SHP77 (cell line): Measurements from ENCODE around the gene MAGI2.

Experiments used
- DNase-seq, 2 experiments: peaks; one replicate each; lab custom pipeline; 2025; lab: John Stamatoyannopoulos, UW

Gene MAGI2

DNA sequence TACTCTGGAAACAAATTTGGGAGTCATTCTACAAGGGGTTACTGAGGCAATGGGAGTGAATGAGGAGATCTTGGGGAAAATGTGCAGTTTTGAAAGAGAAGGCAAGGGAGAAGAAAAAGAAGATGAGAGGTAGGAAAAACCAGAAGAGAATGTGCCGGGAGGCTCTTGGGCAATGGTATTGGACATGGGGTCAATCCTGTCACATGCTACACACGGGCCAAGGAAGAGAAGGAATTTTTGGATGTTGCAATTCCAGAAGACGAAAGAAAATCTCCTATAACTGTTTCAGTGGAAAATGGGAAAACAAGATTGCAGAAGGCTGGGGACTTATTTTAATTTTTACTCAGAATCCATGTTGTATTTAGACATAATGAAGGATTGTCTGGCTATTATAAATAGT is 1039.9 kb downstream of the MAGI2 start:
- no peak for DNase-seq

DNA sequence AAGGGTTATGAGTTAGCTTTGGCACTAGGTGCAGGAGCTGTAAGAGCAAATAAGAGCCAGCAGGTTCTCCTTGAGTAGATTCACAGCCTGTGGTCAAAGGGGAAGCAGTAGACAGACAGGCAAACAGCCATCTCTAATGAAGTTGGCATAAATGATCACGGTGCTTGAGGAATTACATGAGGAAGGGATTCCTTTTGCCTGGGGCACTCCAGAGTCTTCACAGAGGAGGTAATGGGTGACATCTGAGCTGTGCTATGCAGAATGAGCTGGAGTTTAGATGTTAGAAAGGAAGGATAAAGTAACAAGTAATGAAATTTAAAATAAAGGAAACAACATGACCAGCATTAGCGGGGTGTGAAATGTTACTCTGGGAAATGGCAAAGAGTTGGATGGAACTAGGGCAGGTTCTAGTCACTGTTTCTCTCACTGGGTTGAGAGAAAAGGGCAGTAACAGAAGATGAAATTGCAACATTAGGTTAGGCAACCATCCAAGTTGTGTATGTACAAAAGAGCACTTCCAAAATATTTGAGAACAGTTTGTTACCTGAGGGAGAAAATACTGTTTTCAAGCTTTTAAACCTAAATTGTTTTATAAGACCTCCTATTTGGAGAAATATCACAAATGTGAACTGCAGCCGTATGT is 1041.1 kb downstream of the MAGI2 start:
- no peak for DNase-seq

DNA sequence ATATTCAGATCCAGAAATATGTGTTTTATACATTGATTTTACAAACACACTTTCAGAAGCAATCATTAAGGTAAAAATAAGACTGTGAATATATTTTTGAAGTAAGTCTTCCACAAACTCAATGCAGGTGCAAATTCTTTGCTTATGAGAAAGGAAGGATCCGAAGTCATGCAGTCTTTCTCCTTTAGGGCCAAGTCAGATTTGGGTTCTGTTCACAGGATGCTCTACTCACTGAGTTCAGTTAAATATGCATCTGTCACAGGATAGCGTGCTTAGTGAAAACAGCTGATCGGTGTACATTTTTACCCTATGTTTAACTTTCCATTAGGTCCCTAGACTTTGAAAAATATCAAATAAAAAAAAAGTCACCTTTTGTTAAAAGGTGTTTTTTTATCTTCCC is 1046.4 kb downstream of the MAGI2 start:
- DNase-seq, result no peak

DNA sequence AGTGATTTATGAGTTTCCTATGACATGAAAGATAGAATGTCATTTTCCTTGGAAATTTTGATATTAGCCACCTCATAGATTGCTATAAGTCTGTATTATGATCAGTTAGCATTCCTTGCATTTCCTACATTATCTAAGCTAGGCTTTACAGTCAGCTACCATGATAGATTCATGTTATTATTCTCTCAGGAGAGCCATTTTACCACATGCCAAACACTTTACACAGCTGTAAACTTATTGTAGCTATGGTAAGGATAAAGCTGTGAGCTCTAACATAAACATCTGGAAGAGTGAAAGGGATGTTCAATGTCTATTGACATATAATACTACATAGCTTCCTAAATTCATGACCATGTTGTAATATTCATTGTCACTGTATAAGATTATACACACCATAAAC is 1046.9 kb downstream of the MAGI2 start:
- DNase-seq, result no peak

DNA sequence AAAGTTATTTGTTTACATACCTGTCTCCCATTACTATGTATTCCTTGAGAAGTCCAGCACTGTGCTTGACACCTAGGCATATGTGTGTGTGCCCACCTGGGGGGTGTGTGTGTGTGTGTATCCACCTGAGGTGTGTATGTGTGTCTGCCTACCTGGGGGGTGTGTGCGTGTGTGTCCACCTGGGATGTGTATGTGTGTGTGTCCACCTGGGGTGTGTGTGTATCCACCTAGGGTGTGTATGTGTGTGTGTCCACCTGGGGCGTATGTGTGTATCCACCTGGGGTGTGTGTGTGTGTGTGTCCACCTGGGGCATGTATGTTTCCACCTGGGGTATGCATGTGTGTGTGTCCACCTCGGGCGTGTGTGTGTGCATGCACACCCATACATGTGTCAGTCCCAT is 1051.4 kb downstream of the MAGI2 start:
- no peak for DNase-seq

DNA sequence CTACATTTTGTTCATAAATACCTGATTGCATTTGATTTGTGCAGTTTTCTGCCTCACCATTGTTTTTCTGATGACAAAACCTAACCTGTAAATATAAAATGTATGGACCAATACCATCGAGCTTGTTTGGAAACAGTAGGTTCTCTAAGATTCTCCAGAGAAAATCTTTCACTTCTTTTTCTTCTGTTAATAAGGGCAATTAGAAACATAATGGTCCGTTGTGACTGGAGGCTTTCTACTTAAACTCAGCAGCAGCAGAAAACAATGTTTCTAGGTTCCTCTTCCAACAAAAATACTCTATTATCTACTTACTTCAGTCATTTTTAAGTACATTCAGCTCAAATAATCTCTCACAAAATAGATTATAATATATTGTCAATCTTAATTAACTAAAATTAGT is 1053.4 kb downstream of the MAGI2 start:
- DNase-seq, result no peak

DNA sequence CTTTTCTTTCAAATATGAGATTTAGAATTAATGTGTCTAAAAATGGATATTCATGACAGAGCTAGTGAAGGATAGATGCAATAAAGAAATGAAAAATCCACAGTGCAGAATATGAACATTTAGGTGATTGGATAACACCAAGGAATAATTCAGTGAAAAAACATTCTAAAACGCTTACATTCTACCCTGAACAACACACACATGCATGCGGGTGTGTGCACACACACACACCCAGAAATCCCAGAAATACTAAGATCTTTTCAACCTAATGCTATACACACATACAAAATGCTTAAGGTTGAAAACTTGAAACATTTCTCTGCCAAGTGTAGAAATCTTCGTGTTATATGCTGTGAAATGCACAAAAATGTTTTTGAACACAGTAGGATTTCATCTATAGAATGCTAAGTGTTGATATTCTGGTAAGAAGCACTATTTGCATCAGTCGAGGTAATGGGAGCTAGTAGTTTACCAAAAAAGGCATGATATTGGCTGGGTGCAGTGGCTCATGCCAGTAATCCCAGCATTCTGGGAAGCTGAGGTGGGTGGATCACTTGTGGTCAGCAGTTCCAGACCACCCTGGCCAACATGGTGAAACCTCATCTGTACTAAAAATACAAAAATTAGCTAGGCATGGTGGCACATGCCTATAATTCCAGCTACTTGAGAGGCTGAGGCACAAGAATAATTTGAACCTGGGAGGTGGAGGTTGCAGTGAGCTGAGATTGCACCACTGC is 1054.3 kb downstream of the MAGI2 start:
- no peak for DNase-seq

DNA sequence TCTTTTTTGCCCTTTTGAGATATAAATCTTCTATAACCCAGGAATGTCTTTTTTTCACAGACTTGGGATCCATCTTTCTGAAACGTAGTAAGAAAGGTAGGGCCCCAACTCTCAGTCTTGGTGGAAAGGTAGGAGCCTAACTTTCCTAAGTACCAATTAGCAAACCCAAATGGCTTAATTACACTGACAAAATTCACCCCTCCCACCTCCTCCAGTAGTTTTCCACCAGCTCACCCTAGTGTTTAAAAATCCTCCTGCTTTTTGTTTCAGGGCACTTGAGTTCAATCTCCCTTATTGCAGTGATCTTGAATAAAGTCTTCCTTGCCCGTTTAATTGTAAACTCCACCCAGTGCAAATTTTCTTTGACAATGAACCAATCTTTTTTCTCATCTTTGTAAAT is 1054.9 kb downstream of the MAGI2 start:
- no peak for DNase-seq

DNA sequence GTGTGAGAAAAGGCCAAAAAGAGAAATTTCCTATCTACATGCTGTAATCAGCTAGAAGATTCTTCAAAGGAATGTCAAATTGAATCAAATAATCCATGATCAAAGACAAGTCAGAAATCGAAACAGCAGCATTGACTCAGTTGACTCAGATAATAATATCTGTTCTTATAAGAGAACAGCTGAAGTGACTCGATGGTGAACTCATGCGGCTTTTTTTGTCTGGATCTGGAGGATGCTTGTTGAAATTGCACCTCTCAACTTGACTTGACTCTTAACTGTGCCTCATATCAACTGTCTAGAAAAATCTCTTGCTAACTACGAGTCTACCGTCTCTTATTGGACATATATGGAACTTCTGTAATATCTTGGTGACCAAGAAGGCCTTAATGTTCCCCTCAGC is 1055.4 kb downstream of the MAGI2 start:
- no peak for DNase-seq

DNA sequence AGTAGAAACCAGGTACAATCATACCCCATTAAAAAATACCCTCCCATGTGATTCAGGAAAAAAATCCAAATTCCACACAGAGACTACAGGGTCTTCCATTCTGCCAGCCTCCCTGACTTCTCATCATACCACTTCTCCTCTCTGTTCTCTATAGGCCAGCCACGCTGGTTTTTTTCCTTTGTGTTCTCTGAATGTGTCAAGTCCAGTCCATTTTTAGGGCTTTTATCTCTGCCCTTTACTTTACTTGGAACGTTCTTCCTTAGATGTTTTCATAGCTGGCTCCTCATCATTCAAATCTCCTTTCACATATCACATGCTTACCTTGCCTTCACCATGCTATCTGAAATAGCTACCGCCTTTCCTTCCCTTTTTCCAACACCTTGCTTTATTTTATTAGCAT is 1057.3 kb downstream of the MAGI2 start:
- DNase-seq, result no peak

DNA sequence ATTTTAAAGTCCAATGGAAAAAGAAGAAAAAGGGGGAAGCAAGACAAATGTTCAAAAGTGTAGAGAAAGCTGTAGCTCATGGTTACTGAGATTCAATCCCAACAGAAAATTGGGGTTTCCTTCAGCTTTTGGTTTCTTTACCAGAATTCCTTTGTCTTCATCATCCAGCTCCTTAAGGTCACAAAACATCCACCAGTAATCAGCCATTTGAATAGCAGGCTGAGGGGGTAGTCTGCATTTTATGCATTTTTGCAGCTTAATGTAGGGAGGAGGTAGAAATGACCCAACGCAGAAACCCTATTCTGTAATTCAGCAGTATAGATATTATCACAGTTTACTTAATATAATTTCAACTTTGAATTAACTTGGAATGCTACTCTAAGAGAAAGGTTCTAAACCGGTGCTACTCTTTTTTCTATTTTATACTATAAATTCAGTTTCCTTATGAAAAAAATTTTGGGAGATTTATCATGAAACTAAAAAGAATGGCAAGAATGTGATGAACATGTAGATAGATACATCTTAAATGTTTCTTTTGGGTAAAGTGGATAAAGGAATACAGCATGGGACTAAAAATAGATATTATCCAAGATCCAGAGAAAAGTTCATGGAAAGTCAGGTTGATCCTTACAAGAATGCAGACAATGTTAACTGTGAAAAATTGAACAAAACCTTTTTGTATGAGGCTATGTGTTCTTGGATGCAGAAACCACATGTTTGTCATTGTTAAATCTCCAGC is 1058.0 kb downstream of the MAGI2 start:
- DNase-seq, result no peak

DNA sequence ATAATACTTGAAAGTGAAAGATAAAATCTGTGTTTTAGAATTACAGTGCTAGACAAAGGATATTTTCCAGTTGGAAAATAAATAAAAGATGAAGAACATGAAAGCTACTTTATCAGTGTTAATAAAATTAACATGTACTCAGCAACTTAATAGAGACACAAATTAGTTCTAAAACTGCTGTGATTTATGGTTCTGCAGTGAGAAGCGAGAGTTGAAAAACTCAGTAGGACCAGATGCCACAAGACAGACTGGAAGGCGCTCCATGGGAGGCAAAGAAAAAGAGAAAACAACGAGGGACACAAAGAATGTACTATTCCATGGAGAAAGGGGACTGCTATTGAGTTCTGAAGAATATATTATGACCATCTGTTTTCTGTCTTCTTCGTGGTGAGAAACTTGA is 1064.4 kb downstream of the MAGI2 start:
- no peak for DNase-seq

DNA sequence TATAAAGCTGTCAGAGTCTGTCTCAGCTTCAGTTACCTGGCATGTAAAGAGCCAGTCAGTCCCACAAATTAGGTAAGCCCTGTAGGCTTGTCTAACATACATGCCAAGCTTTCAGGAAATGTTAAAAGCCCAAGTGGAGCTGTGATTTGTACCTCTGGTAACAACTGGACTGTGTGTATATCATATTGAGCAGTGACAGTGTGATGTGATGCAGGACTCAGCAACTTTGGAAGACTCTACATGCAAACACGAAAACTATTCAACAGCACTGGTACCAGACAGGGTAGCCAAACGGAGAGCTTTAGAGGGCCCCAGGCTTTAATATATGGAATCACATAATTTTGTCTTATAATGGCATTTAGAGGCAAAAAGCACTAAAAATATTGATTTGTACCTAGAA is 1066.9 kb downstream of the MAGI2 start:
- no peak for DNase-seq

DNA sequence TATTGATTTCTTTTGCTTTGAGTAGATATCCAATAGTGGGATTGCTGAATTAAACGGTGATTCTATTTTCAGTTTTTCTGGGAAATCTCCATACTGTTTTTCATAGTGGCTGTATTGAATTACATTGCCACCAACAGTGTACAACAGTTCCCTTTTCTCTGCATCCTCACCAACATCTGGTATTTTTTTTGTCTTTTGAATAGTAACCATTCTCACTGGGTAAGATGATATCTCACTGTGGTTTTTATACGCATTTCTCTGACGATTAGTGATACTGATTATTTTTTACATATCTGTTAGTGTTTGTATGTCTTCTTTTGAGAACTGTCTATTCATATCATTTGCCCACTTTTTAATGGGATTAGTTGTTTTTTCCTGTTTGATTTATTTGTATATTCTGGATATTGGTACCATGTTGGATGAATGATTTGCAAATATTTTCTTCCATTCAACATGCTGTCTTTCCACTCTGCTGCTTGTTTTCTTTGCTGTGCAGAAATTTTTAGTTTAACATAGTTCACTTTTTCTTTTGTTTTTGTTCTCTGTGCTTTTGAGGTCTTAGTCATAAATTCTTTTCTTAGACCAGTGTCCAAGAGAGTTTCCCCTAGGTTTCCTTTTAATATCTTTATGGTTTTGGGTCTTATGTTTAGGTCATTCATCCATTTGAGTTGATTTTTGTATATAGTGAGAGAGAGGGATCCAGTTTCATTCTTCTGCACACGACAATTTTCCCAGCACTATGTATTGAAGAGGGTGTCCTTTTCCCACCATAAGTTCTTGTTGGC is 1070.2 kb downstream of the MAGI2 start:
- no peak for DNase-seq

DNA sequence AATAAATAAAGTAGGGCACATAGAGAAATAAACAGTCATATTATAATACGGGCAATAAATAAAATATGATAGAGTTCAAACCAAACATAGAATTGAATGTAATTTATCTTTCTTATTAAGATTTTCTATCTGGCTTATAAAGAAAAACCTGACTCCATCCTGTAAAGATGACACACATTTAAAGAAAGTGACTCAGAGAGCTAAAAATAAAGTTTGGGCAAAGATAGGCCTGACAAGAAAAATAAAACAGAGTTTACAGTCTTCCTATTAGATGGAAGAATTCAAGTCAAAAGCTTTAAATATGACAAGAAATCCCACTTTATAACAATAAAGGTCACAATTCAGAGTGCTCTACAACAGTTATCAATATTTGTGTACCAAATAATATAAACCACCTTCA is 1074.3 kb downstream of the MAGI2 start:
- DNase-seq, result no peak

DNA sequence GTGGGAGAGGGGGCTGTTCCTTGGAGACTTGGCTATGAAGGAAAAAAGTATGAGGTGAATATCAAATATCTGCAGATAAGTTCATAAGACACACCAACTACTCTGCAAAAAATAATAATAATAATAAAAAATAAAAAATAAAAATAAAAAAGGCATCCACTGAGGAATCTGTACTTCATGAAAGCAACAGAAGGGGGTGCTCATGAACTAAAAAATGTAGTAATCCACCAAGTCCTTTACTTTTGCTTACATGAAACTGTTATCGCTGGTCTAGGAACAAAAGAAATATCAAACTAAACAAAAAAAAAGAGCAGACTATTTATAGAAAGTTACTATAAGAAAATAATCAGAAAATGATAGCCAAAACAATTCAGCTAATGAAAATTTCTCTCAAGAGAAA is 1075.9 kb downstream of the MAGI2 start:
- DNase-seq, result no peak

DNA sequence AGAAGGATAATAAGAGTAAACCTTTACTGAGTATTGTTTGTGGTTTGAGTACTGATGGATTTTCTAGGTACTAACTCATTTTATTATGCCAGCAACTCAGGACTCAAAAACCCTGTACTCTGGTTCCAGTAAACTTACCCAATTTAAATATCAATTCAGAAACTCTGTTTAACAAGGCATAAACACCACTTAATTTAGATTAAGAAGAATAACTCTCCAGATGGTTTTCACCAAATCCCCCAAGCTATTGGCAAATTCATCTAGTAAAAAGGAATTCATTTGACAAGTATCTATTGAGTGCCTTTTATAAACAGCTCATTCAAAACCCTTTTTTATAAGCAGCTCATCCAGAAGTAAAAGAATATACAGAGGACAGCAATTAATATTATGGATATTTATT is 1082.5 kb downstream of the MAGI2 start:
- no peak for DNase-seq

DNA sequence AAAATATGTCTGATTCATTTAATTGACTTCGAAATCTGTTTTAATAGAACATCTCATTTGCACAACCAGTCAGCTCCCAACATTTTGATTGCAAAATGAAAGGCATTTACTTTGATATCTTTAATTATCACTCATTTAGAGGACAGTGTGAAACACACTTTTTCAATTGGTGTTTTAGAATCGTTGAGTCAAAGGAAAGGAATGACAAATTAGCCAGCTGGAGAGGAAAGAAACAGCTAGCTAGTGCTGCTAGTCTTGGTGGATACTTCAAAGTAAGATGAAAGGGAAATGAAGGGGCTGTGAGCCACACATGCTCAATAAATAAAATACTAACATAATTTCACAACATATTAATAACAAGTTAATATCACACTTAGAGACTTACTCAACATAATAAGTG is 1084.7 kb downstream of the MAGI2 start:
- DNase-seq, result no peak

DNA sequence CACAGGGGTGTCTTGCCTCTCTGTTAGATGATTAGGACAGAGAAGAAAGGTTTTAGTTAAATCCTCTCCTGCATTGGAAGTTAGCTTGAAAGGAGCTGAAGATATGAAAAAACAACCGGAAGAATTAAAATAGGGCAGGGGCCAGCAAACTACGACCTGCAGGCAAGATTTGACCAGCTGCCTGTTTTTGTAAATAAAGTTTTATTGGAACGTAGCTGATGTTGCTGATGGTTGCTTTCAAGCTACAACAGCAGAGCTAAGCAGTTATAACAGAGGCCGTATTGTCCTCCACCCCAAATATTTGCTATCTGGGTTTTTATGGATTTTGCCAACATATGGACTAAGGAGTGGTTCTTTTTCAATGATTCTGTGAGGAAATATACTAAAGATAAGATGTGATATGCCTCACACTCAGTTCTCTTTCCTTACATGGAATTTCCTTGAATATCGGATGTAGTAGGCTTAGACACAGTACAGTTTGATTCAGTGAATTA is 1086.1 kb downstream of the MAGI2 start:
- DNase-seq, result no peak

DNA sequence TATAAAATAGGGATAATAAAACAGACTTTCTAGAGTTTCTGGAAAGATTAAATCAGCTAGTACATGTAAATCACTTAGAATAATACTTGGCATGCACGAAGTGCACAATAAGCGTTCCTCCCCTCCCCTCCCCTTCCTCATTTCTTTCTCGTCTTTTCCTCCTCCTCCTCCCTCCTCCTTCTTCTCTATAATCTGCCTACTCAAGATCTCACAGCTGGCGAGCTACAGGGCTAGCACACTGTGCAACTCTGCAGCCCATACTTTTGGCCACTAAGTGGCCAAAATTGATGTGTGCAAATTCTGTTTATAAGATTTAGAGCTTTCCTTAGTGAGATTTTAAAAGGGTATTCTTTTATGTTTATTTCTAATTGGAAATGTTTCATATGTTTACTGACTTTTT is 1089.6 kb downstream of the MAGI2 start:
- no peak for DNase-seq

DNA sequence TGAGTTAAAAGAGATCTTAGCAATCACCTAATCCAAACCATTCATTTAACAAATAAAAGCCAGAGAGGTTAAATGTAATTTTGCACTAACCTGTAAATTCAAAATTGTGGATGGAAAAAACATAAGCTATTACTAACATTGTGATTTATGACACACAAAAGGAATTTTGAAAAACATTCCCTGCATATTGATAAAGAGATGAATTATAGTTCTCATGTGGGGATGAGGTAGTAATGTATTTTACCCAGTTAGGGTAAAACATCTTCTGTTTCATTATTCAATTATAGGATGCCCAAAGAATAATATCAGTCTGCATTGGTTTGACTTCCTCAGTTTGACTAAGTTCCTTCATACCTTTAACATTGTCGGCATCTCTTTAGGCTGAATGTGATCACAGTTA is 1093.6 kb downstream of the MAGI2 start:
- DNase-seq, result no peak

DNA sequence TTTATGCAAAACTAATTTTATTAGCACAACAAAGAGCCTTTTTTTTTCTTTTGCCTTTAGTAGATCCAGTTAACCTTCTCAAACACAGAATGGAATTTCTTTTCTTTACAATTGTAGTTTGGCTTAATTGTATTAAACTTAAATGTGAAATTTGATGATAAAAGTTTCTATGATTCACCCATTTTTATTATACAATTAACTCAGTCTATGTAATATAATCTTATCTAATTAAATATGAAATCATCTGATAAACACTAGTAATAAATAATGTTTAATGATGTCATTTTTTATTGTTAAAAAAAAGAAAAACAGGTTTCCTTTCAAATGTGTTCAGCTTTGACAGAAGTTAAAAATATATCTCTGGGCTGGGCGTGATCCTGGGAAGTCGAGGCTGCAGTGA is 1095.8 kb downstream of the MAGI2 start:
- no peak for DNase-seq
